Measurements from ENCODE around the gene PDE4A. TPM values are rescaled to one million over a fixed set of nuclear protein-coding genes. Genes with fewer than 3 reads are reported as not detected.

Gene PDE4A
- total RNA-seq, 1 experiment from 2014 or later: 10.4 TPM

- no TSS peak for BruUV-seq (replicated peaks)
- CTCF ChIA-PET: no interaction called here
- Histone ChIP-seq H3K4me1 (replicated peaks; ENCODE audit: insufficient read depth) (no peaks in the 10 kb centered on the region), H2AFZ (no peak overlapping the region), H4K20me1 (ENCODE audit: insufficient read depth) (peaks cover 71% of the 10 kb centered on the region), H3K27me3 (ENCODE audit: insufficient read depth, low read depth) (no peaks in the 10 kb centered on the region), H3K9me2 (ENCODE audit: insufficient read depth) (no peaks in the 10 kb centered on the region), H3K79me2 (ENCODE audit: low read depth) (peaks cover 57% of the 10 kb centered on the region), H3K4me3 (no peak overlapping the region), H3K27ac (no peak overlapping the region), H3K9me3 (ENCODE audit: insufficient read depth, low read depth) (no peaks in the 10 kb centered on the region), H3K36me3 (ENCODE audit: low read depth) (peaks cover 45% of the 10 kb centered on the region), H3K4me2 (no peak overlapping the region), H3F3A (ENCODE audit: insufficient read depth, low read depth) (peaks cover 47% of the 10 kb centered on the region)
- intact Hi-C loops (cut with micrococcal nuclease; ENCODE audit: unreplicated experiment): no loop called here
- TF ChIP-seq EZH2 (IDR thresholded peaks at IDR 0.05; ENCODE audit: low read depth): no peak
- TF ChIP-seq CTCF (conservative IDR thresholded peaks at IDR 0.05): no peak
- POLR2A ChIA-PET (ENCODE audit: unreplicated experiment): no interaction called here
- DNase-seq: no peak
These were observed 71.2 kb downstream of the PDE4A start for GRCh38 chr19:10491472-10492047.

GRCh38 chr19:10497371-10497770 is 77.0 kb downstream of the PDE4A start:
- Histone ChIP-seq H3K79me2 (ENCODE audit: low read depth) (peaks cover 86% of the 10 kb centered on the region), H2AFZ (no peak overlapping the region), H3K4me1 (replicated peaks; ENCODE audit: insufficient read depth) (peaks cover 16% of the 10 kb centered on the region), H3K27ac (no peak overlapping the region), H3K9me3 (ENCODE audit: insufficient read depth, low read depth) (no peaks in the 10 kb centered on the region), H3K9me2 (ENCODE audit: insufficient read depth) (no peaks in the 10 kb centered on the region), H3F3A (ENCODE audit: insufficient read depth, low read depth) (peaks cover 44% of the 10 kb centered on the region), H4K20me1 (ENCODE audit: insufficient read depth) (peaks cover 61% of the 10 kb centered on the region), H3K4me3 (no peak overlapping the region), H3K27me3 (ENCODE audit: insufficient read depth, low read depth) (no peaks in the 10 kb centered on the region), H3K36me3 (ENCODE audit: low read depth) (peaks cover 41% of the 10 kb centered on the region), H3K4me2 (no peak overlapping the region)
- POLR2A ChIA-PET (ENCODE audit: unreplicated experiment): no interaction called here
- CTCF ChIA-PET: no interaction called here
- TF ChIP-seq EZH2 (IDR thresholded peaks at IDR 0.05; ENCODE audit: low read depth): no peak
- no peak for TF ChIP-seq CTCF (conservative IDR thresholded peaks at IDR 0.05)
- no peak for DNase-seq
- intact Hi-C loops (cut with micrococcal nuclease; ENCODE audit: unreplicated experiment): no loop called here
- no TSS peak for BruUV-seq (replicated peaks)

- no TSS peak for BruUV-seq (replicated peaks)
- no peaks in the 10 kb centered on the region for H3K9me3 ChIP-seq (ENCODE audit: insufficient read depth, low read depth)
- POLR2A ChIA-PET (ENCODE audit: unreplicated experiment): interaction anchor here (0.7 kb wide), 1 partner anchor 38 kb away, joined by 3 read pairs; no protein-coding TSS in a partner anchor
- H3K79me2 ChIP-seq (ENCODE audit: low read depth): peaks cover 79% of the 10 kb centered on the region
- H2AFZ ChIP-seq: no peak overlapping the region
- H3K4me1 ChIP-seq (replicated peaks; ENCODE audit: insufficient read depth): peaks cover 16% of the 10 kb centered on the region
- H3K4me3 ChIP-seq: no peak overlapping the region
- intact Hi-C loops (cut with micrococcal nuclease; ENCODE audit: unreplicated experiment): loop anchor here (5.0 kb wide), 1 partner anchor 43 kb away; the partner anchor contains the start of gene ATG4D
- no peaks in the 10 kb centered on the region for H3K27me3 ChIP-seq (ENCODE audit: insufficient read depth, low read depth)
- H3K27ac ChIP-seq: no peak overlapping the region
- H4K20me1 ChIP-seq (ENCODE audit: insufficient read depth): peaks cover 42% of the 10 kb centered on the region
- CTCF ChIA-PET: no interaction called here
- DNase-seq: no peak
- H3K4me2 ChIP-seq: no peak overlapping the region
- TF ChIP-seq CTCF (conservative IDR thresholded peaks at IDR 0.05): no peak
- no peak for TF ChIP-seq EZH2 (IDR thresholded peaks at IDR 0.05; ENCODE audit: low read depth)
- H3K9me2 ChIP-seq (ENCODE audit: insufficient read depth): no peaks in the 10 kb centered on the region
- peaks cover 48% of the 10 kb centered on the region; the same call in 1 of the 2 replicates for H3F3A ChIP-seq (ENCODE audit: insufficient read depth, low read depth)
- peaks cover 31% of the 10 kb centered on the region for H3K36me3 ChIP-seq (ENCODE audit: low read depth)
These were observed 79.4 kb downstream of the PDE4A start for GRCh38 chr19:10499550-10500246.

Measured in PC-9 (cell line).